Lower lobe of right lung (tissue), 2 donors: ENCODE measurements around the gene MAGI2. TPM values are rescaled to one million over a fixed set of nuclear protein-coding genes. Genes with fewer than 3 reads are reported as not detected.

ENCODE experiments used
- ATAC-seq, 2 donors: fragments of 200-7000 bp; cut with Tn5 transposase; one replicate each; pipeline ENCODE4 v1.9.1; 2020 to 2022; ENCODE audit warnings: mild to moderate bottlenecking in 2 of 2, moderate library complexity in 2 of 2
- DNase-seq: peaks from one replicate; pipeline ENCODE4 v3.0.0-alpha.2; 2020
- H3K27ac ChIP-seq: fragments of 200-600 bp; one replicate; pipeline ENCODE4 v1.8.0; 2022
- H3K27me3 ChIP-seq: fragments of 200-600 bp; one replicate; pipeline ENCODE4 v1.8.0; 2022; ENCODE audit warnings: low read depth
- H3K36me3 ChIP-seq: fragments of 200-600 bp; one replicate; pipeline ENCODE4 v1.8.0; 2022; ENCODE audit warnings: mild to moderate bottlenecking
- H3K4me1 ChIP-seq: fragments of 200-600 bp; one replicate; pipeline ENCODE4 v1.8.0; 2022
- H3K4me3 ChIP-seq: fragments of 200-600 bp; one replicate; pipeline ENCODE4 v1.8.0; 2022; ENCODE audit warnings: mild to moderate bottlenecking
- H3K9me3 ChIP-seq: fragments of 200-600 bp; one replicate; pipeline ENCODE4 v1.8.0; 2022
- CTCF ChIP-seq: fragments of 200-600 bp; IDR thresholded peaks from one replicate; pipeline ENCODE4 v1.8.0; 2022; ENCODE audit warnings: antibody characterized with exemption, mild to moderate bottlenecking
- intact Hi-C: fragments of 100-400 bp; cut with DNase I; formaldehyde crosslinking; loops from one replicate; pipeline ENCODE4 v1.11.0; 2022
- total RNA-seq: library from RNA; stranded (reverse); fragmentation: NEBNext Ultra II Directional; extraction: Animal tissue kit (Norgen Biotek cat#: 25700); gene quantifications from one replicate; pipeline ENCODE4 v1.2.1, GENCODE V29; 2021
- donor health status: DM: no; HTN: yes; CAD: no; lungs with severe emphysema.

Gene MAGI2
- total RNA-seq, 1 donor from 2014 or later, result 15.3 TPM

DNA sequence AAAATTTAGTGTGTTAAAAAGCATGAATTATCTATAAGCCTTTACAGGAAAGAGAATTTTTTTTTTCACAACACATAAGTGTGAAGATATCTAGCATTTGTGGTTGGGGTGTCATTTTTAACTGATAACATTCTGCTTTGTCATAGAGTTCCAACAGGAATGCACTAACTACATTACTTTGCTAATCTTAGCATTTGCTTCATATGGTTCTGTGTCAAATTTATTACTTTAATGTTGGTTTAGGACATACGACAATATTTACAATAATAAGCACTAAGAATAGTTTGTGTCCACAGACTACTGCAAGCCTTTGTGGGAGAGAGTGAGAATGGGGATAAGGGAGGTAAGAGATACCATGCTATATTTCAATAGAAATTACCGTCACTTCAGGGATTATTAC is 40.6 kb upstream of the MAGI2 start:
- Histone ChIP-seq H3K4me1 (no peaks in the 10 kb centered on the region), H3K9me3 (no peaks in the 10 kb centered on the region), H3K36me3 (no peaks in the 10 kb centered on the region), H3K4me3 (no peak overlapping the region), H3K27me3 (no peaks in the 10 kb centered on the region), H3K27ac (no peak overlapping the region)
- intact Hi-C loops, result no loop called here
- ATAC-seq (no peak), DNase-seq (no peak)
- TF ChIP-seq CTCF, result no peak

GRCh38 chr7:79489371-79489770 is 35.9 kb upstream of the MAGI2 start:
- H3K27ac ChIP-seq, result no peak overlapping the region
- no peak for ATAC-seq
- H3K4me3 ChIP-seq, result no peak overlapping the region
- no peaks in the 10 kb centered on the region for H3K9me3 ChIP-seq
- intact Hi-C loops, result no loop called here
- no peak for TF ChIP-seq CTCF
- no peaks in the 10 kb centered on the region for H3K27me3 ChIP-seq
- H3K36me3 ChIP-seq, result no peaks in the 10 kb centered on the region
- DNase-seq, result no peak
- H3K4me1 ChIP-seq, result no peaks in the 10 kb centered on the region

DNA sequence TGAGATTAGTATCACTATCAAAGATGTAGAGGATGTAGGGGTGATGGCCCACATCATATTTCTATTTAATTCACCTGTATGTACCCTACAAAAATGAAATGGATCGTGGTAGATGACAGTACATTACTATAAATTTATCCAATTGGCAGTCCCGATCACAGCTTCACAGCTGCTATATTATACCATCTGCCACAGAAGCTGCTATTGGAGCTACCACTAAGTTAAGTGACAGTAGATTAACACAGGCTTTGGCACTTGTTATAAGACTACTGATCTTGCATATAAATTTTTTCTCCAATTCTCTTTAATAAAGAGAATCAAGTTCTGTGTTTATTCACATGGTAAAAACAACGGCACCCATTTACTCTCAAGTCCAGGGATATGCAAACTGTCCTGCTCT is 24.9 kb upstream of the MAGI2 start:
- TF ChIP-seq CTCF, result no peak
- Histone ChIP-seq H3K4me1 (no peaks in the 10 kb centered on the region), H3K9me3 (no peaks in the 10 kb centered on the region), H3K36me3 (no peaks in the 10 kb centered on the region), H3K4me3 (no peak overlapping the region), H3K27ac (no peak overlapping the region), H3K27me3 (no peaks in the 10 kb centered on the region)
- ATAC-seq (no peak), DNase-seq (no peak)
- intact Hi-C loops, result no loop called here

- Histone ChIP-seq H3K27ac (no peak overlapping the region), H3K4me1 (no peaks in the 10 kb centered on the region), H3K27me3 (no peaks in the 10 kb centered on the region), H3K4me3 (no peak overlapping the region), H3K36me3 (no peaks in the 10 kb centered on the region), H3K9me3 (no peaks in the 10 kb centered on the region)
- no peak for ATAC-seq
- no peak for DNase-seq
- intact Hi-C loops, result no loop called here
- no peak for TF ChIP-seq CTCF
Measured at GRCh38 chr7:79475455-79475854, 22.0 kb upstream of the MAGI2 start.

GRCh38 chr7:79471699-79472098 is 18.2 kb upstream of the MAGI2 start:
- no peak for ATAC-seq
- TF ChIP-seq CTCF, result no peak
- Histone ChIP-seq H3K4me1 (no peaks in the 10 kb centered on the region), H3K27me3 (no peaks in the 10 kb centered on the region), H3K4me3 (no peak overlapping the region), H3K27ac (no peak overlapping the region), H3K9me3 (no peaks in the 10 kb centered on the region), H3K36me3 (no peaks in the 10 kb centered on the region)
- intact Hi-C loops, result no loop called here
- DNase-seq, result no peak

- intact Hi-C loops, result no loop called here
- H3K4me1 ChIP-seq, result no peaks in the 10 kb centered on the region
- no peaks in the 10 kb centered on the region for H3K9me3 ChIP-seq
- ATAC-seq, result no peak
- DNase-seq, result no peak
- H3K4me3 ChIP-seq, result no peak overlapping the region
- H3K36me3 ChIP-seq, result no peaks in the 10 kb centered on the region
- no peaks in the 10 kb centered on the region for H3K27me3 ChIP-seq
- TF ChIP-seq CTCF, result no peak
- H3K27ac ChIP-seq, result no peak overlapping the region
Measured at GRCh38 chr7:79471283-79471682, 17.8 kb upstream of the MAGI2 start.
